ENCODE data around the gene CSGALNACT2.

- TF ChIP-seq EP300 (IDR thresholded peaks at IDR 0.05; ENCODE audit: borderline replicate concordance in 1 of 2, low read depth in 1 of 2, low read length in 1 of 2) (no peak), RFX5 (IDR thresholded peaks at IDR 0.05; ENCODE audit: low read length) (no peak)
- TF ChIP-seq, protein P1, sequence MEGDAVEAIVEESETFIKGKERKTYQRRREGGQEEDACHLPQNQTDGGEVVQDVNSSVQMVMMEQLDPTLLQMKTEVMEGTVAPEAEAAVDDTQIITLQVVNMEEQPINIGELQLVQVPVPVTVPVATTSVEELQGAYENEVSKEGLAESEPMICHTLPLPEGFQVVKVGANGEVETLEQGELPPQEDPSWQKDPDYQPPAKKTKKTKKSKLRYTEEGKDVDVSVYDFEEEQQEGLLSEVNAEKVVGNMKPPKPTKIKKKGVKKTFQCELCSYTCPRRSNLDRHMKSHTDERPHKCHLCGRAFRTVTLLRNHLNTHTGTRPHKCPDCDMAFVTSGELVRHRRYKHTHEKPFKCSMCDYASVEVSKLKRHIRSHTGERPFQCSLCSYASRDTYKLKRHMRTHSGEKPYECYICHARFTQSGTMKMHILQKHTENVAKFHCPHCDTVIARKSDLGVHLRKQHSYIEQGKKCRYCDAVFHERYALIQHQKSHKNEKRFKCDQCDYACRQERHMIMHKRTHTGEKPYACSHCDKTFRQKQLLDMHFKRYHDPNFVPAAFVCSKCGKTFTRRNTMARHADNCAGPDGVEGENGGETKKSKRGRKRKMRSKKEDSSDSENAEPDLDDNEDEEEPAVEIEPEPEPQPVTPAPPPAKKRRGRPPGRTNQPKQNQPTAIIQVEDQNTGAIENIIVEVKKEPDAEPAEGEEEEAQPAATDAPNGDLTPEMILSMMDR (IDR thresholded peaks at IDR 0.05): no peak
- TF ChIP-seq, protein P2, sequence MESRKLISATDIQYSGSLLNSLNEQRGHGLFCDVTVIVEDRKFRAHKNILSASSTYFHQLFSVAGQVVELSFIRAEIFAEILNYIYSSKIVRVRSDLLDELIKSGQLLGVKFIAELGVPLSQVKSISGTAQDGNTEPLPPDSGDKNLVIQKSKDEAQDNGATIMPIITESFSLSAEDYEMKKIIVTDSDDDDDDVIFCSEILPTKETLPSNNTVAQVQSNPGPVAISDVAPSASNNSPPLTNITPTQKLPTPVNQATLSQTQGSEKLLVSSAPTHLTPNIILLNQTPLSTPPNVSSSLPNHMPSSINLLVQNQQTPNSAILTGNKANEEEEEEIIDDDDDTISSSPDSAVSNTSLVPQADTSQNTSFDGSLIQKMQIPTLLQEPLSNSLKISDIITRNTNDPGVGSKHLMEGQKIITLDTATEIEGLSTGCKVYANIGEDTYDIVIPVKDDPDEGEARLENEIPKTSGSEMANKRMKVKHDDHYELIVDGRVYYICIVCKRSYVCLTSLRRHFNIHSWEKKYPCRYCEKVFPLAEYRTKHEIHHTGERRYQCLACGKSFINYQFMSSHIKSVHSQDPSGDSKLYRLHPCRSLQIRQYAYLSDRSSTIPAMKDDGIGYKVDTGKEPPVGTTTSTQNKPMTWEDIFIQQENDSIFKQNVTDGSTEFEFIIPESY (IDR thresholded peaks at IDR 0.05; ENCODE audit: borderline replicate concordance, low read depth): no peak
Observed at GRCh38 chr10:43137717-43138020, 576 bp upstream of the CSGALNACT2 start.

Measured in SK-N-SH (cell line).